GM12872 (cell line): ENCODE data around the gene MEP1A.

ENCODE experiments used
- CTCF ChIP-seq: IDR thresholded peaks from 3 replicates; pipeline ENCODE4 v1.5.1; 2011; ENCODE audit warnings: low read depth, mild to moderate bottlenecking, low read length, moderate library complexity; ENCODE audit not compliant: insufficient read depth

MEP1A gene

DNA sequence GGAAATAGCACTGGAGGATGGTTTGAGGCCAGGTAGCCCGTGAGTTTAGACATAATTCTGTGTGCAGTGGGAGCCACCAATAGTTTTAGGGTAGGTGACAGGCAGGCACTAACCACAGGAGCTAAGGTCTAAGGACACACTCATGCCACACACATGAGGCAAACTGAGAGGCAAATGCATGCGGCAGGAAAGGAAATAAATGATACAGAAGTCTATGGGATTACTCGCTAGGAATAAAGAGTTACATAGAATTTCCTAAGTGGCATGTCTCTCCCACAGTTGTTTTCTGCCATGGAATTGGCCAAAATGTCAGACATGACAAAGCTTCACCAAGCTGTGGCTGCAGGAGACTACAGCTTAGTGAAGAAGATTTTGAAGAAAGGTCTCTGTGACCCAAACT is 41.5 kb upstream of the MEP1A start:
- no peak for TF ChIP-seq CTCF

GRCh38 chr6:46755865-46756264 is 37.3 kb upstream of the MEP1A start:
- TF ChIP-seq CTCF, result no peak

DNA sequence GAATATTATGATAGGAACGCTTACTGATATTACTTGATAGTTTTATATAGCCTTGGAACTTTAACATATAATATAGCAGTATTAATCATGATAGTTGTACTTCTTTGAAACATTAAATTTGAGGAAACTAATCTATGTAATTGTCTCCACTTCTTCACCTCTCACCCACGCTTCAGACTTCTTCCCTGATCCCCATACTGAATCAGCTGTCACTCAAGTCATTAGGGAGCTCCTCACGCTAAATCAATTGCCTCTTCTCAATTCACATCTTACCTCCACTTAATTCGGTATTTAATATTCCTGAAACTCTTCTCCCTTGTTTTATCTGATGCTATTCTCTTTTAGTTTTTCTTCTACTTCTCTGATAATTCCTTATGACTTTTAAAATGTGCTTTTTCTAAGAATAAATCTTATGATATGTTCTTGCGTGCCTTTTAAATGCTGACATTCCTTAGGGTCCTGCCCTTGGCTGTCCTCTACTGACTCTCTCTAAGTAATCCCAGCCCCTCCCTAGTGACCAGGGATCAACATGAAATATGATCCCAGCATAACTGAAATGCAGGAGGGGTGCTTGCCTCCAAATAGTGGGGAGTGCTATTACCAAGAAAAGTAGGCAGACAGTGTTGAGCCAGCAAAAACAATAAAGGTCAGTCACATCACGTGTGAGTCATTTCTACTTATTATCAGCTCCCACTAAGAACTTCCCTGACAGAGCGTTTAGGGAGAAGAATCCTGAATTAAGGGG is 36.5 kb upstream of the MEP1A start:
- no peak for TF ChIP-seq CTCF

GRCh38 chr6:46757214-46757596 is 36.0 kb upstream of the MEP1A start:
- no peak for TF ChIP-seq CTCF

GRCh38 chr6:46758960-46759753 is 34.0 kb upstream of the MEP1A start:
- no peak for TF ChIP-seq CTCF

DNA sequence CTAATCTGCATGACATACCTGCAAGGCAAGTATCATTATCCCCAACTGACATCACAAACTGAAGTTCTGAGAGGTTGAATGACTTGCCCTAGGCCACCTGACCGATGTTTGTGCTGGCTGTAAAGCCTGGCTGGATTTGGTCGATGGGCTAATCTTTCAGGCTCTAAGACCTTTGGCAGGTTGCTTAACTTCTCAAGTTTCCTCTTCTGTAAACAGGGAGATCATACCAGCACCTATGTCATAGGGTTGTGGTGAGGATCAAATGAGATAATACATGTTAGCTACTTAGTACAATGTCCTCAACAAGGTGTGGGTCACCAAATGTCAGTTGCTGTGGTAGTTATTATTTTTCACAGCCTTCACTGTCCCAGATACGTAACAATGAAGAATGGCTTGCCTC is 32.3 kb upstream of the MEP1A start:
- TF ChIP-seq CTCF, result no peak

GRCh38 chr6:46763466-46763865 is 29.7 kb upstream of the MEP1A start:
- no peak for TF ChIP-seq CTCF
